NCI-H226 (cell line): ENCODE results near the gene ANKZF1.
"Not testable (repeated sequence)": the region's sequence is repeated elsewhere in the genome, so short reads cannot be mapped to it uniquely, and the experiment has no call there.

ENCODE experiments used
- DNase-seq: peaks from one replicate; pipeline ENCODE4 v3.0.0-alpha.2; 2015

ANKZF1 gene

DNA sequence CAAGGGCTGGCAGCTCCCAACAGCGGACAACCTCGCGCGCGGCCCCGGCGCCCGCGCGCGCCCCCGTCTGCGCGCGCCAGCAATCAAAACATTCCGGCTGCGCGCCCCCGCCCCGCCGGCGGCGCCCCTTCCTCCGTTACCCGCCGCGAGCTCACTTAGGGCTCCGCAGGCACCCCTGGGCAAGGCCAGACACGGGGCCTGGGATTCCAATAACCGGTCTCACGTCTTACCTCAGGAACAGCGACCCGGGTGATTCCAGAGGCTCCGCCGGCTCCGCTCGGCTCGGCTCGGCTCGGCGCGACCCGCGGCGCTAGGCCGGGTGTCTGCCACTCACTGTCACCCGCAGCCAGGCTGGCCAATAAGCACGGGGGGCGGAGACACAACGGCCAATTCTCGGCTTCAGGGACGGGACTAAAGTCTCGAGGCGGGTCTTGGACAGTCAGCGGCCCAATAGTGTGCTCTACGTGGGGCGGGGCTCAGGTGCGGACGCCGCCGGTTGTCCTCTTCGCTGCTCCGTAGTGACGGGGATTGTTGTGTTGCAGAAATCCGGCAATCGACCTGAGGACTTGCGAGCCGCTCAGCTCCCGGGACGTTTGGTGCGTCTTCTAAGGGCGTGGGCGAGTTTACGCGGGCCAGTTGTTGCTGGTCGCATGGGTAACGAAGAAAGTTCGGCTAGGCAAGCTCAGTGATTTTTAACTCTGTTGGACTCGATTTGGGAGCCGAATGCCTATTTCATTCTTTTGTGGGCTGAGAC is at the start of gene ANKZF1, which contains the start of gene ATG9A:
TSS of gene ANKZF1 (plus strand) at position 502 of the 754 bp plus-strand sequence. CDS start 452 bp downstream, outside the sequence.
TSS of gene ATG9A (minus strand) at position 332 of the 754 bp plus-strand sequence. CDS start 1,612 bp downstream, outside the sequence.
- peak; percentile 99 for DNase-seq

- no peak for DNase-seq
Observed at GRCh38 chr2:219180961-219181360, 48.6 kb upstream of the ANKZF1 start.

DNA sequence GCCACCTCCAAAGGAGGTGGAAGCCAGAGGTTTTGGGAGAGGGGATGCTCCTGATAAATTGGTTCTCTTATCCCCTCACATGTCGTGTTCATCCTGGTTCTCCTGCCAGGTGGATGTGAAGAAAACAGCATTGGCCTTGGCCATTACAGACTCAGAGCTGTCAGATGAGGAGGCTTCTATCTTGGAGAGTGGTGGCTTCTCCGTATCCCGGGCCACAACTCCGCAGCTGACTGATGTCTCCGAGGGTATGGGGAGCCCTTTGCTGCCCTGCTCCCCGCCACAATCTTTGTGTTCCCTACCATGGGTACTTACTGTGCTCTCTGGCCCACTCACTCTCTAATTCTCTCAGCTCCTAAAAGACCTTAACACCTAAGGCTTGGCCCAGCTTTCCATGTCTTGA is 48.1 kb upstream of the ANKZF1 start:
- no peak for DNase-seq

DNA sequence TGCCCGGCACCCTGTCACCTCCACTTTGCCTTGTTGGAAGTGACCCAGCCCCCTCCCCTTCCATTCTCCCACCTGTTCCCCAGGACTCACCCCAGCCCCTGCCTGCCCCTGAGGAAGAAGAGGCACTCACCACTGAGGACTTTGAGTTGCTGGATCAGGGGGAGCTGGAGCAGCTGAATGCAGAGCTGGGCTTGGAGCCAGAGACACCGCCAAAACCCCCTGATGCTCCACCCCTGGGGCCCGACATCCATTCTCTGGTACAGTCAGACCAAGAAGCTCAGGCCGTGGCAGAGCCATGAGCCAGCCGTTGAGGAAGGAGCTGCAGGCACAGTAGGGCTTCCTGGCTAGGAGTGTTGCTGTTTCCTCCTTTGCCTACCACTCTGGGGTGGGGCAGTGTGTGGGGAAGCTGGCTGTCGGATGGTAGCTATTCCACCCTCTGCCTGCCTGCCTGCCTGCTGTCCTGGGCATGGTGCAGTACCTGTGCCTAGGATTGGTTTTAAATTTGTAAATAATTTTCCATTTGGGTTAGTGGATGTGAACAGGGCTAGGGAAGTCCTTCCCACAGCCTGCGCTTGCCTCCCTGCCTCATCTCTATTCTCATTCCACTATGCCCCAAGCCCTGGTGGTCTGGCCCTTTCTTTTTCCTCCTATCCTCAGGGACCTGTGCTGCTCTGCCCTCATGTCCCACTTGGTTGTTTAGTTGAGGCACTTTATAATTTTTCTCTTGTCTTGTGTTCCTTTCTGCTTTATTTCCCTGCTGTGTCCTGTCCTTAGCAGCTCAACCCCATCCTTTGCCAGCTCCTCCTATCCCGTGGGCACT is 47.1 kb upstream of the ANKZF1 start:
- DNase-seq: no peak

DNA sequence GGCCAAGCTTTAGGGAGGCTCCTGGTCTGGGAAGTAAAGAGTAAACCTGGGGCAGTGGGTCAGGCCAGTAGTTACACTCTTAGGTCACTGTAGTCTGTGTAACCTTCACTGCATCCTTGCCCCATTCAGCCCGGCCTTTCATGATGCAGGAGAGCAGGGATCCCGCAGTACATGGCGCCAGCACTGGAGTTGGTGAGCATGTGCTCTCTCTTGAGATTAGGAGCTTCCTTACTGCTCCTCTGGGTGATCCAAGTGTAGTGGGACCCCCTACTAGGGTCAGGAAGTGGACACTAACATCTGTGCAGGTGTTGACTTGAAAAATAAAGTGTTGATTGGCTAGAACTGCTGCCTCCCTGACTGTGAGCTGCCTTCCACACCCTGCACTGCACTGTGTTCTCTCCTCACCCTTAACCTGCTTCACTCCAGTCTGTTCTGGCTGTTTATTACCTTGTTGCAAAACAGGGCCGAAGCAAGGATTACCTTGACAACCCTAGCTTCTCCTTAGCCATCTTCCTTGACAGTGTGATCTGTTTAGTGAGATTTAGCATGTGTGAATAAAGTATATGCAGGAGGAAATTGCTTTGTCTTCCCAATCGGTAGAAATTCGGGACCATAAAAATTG is 46.3 kb upstream of the ANKZF1 start:
- DNase-seq: no peak

- no peak for DNase-seq
Observed at GRCh38 chr2:219184121-219184520, 45.5 kb upstream of the ANKZF1 start.

DNA sequence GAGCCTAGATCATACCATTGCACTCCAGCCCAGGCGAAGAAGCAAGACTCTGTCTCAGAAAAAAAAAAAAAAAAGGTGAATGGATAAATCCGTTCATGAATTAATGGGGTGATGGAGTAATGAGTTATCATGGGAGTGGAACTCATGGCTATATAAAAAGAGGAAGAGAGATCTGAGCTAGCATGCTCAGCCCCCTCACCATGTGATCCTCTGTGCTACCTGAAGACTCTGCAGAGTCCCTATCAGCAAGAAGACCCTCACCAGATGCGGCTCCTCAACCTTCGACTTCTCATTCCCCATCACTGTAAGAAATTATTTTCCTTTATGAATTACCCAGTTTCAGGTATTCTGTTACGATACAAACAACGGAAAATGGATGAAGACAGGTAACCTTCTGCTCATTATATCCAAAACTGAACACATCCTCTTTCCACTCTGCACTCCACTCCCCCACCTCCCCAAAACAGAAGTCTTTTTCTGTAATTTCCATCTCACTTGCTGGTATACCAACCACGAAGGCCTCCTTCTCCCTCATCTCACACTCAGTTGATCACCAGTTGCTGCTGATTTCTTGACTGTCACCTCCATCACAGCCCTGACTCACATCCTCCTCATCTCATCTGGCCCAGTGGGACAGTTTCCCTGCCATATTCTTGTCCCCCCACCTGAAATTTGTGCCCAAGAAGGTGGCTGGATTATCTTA is 42.7 kb upstream of the ANKZF1 start:
- no peak for DNase-seq

GRCh38 chr2:219197388-219197787 is 32.2 kb upstream of the ANKZF1 start:
- DNase-seq: no peak

- DNase-seq: no peak
Observed at GRCh38 chr2:219198974-219199373, 30.6 kb upstream of the ANKZF1 start.

DNA sequence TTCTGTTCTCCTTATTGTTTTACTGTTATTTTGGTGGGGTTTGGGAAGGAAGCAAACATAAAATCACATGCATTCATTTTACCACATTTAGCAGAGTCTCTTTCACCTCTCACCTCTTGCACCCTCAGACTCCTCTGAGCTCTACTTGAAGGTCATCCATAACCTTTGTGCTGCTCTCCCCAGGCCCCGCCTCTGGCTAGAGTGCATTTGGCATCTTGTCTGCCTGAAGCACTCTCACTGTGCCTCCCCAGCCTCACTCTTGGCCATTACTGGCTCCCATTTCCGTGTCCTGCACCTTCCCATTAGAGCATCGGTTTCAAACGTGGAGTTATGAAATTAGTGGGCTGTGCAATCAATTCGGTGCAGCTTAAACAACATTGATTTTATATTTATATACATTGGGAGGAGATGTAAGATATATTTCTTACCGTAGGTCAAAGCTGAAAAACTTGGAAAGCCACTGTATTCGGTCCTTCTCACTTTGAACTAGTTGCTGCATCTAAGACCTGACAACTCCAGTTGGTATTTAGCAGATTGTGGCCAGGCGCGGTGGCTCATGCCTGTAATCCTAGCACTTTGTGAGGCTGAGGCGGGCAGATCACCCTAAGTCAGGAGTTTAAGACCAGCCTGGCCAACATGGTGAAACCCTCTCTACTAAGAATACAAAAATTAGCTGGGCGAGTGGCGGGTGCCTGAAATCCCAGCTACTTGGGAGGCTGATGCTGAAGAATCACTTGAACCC is 30.0 kb upstream of the ANKZF1 start:
- DNase-seq: no peak

- not testable (repeated sequence) for DNase-seq
Observed at GRCh38 chr2:219200502-219201326, 28.9 kb upstream of the ANKZF1 start.

DNA sequence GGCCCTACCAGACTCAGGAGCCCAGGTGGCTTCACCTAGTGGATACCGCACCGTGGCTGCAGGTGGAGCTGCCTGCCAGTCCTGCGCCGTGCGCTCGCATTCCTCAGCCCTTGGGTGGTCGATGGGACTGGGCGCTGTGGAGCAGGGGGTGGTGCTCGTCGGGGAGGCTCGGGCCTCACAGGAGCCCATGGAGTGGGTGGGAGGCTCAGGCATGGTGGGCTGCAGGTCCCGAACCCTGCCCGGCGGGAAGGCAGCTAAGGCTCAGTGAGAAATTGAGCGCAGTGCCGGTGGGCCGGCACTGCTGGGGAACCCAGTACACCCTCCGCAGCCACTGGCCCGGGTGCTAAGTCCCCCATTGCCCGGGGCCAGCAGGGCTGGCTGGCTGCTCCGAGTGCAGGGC is 28.3 kb upstream of the ANKZF1 start:
- DNase-seq: not testable (repeated sequence)

- no peak for DNase-seq
Observed at GRCh38 chr2:219204425-219205164, 25.0 kb upstream of the ANKZF1 start.

DNA sequence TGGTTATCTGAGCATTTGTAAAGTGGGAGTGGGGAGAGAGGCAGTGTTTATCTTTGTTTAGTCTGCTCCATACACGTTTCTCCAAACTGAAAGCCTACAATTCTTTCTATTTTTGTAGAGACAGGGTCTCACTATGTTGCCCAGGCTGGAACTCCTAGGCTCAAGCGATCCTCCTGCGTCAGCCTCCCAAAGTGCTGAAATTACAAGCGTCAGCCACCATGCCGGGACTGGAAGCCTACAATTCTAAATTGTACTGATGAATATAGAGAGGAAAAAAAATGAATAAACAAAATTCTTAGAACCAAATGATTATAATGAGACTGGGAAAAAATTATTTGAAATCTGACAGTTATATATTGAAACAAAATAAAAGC is 24.5 kb upstream of the ANKZF1 start:
- no peak for DNase-seq

- DNase-seq: no peak
Observed at GRCh38 chr2:219205981-219206327, 23.7 kb upstream of the ANKZF1 start.

- DNase-seq: peak; percentile 88
Observed at GRCh38 chr2:219206328-219207133, 23.1 kb upstream of the ANKZF1 start, which contains the start of gene ZFAND2B. Gene ZFAND2B, plus strand, starts transcription at chr2:219206782. Its CDS starts 206 bp downstream, at chr2:219206988.

DNA sequence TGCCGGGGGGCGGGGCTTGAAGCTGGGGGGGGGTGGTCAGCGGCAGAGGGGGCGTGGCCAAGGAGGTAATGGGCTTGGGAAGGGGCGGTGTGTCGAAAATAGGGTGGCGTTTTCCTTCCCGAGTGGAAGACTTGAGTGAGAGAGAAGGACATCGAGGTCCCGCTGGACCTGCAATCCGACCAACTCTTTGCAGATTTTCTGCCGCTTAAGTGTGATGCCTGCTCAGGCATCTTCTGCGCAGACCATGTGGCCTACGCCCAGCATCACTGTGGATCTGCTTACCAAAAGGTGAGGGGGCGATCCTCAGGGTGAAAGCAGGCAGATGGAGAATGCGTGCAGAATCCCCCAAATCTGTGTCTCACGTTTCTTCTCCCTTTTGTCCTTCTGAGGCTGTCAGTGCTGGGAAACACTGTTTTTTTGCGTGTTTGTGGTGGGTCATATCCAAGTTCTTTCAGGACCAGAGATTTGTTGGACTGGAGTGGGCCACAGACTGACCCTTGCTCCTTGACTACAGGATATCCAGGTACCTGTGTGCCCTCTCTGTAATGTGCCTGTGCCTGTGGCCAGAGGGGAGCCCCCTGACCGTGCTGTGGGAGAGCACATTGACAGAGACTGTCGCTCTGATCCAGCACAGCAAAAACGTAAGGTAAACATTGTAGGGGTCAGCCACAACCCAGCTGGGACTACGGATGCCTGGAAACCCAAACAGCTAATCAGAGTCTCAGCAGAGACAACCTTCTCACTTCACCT is 22.3 kb upstream of the ANKZF1 start:
- DNase-seq: no peak

GRCh38 chr2:219207884-219208740 is 21.5 kb upstream of the ANKZF1 start:
- peak; percentile 40 for DNase-seq
